ENCODE data around the gene THRB.

DNA sequence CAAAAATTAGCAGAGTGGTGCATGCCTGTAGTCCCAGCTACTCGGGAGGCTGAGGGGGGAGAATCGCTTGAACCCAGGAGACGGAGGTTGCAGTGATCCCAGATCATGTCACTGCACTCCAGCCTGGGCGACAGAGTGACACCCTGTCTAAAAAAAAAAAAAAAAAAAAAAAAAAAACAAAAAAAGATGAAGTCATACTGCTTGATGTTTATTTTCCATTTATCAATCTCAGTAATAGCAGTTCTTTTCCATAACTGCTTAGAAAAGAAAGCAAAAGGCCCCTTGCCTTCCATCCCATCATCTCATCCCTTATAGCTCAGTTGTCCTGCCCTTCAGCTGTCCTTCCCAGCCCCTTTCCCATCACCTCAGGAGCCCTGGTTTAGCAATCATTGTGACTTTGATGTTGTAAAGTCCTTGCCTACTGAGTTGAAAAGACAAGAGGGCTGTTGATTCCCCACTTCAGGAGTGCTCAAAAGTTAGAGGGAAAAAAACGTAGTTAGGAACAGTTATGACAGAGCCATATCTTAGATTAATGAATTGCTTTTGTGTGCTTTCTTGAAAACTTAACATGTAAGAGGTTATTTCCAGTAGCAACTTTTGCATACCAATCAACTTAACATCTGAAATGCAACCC, 18.0 kb upstream of the THRB start:
- TF ChIP-seq POLR2A (IDR thresholded peaks at IDR 0.05; ENCODE audit: low read depth, low read length) (no peak), EZH2 (IDR thresholded peaks at IDR 0.05; ENCODE audit: borderline replicate concordance, low read depth, low read length, severe bottlenecking) (no peak)
- TF ChIP-seq, protein P1, sequence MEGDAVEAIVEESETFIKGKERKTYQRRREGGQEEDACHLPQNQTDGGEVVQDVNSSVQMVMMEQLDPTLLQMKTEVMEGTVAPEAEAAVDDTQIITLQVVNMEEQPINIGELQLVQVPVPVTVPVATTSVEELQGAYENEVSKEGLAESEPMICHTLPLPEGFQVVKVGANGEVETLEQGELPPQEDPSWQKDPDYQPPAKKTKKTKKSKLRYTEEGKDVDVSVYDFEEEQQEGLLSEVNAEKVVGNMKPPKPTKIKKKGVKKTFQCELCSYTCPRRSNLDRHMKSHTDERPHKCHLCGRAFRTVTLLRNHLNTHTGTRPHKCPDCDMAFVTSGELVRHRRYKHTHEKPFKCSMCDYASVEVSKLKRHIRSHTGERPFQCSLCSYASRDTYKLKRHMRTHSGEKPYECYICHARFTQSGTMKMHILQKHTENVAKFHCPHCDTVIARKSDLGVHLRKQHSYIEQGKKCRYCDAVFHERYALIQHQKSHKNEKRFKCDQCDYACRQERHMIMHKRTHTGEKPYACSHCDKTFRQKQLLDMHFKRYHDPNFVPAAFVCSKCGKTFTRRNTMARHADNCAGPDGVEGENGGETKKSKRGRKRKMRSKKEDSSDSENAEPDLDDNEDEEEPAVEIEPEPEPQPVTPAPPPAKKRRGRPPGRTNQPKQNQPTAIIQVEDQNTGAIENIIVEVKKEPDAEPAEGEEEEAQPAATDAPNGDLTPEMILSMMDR (IDR thresholded peaks at IDR 0.05; ENCODE audit: extremely low read depth in 1 of 2, insufficient read depth in 1 of 2, low read depth in 1 of 2, low read length in 2 of 2), result no peak
- TF ChIP-seq, protein P2, sequence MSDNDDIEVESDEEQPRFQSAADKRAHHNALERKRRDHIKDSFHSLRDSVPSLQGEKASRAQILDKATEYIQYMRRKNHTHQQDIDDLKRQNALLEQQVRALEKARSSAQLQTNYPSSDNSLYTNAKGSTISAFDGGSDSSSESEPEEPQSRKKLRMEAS (IDR thresholded peaks at IDR 0.05; ENCODE audit: insufficient read depth, insufficient read length), result no peak

All from endothelial cell of umbilical vein (primary cell).